ENCODE results near the gene CDC73.

- TF ChIP-seq, protein P1, sequence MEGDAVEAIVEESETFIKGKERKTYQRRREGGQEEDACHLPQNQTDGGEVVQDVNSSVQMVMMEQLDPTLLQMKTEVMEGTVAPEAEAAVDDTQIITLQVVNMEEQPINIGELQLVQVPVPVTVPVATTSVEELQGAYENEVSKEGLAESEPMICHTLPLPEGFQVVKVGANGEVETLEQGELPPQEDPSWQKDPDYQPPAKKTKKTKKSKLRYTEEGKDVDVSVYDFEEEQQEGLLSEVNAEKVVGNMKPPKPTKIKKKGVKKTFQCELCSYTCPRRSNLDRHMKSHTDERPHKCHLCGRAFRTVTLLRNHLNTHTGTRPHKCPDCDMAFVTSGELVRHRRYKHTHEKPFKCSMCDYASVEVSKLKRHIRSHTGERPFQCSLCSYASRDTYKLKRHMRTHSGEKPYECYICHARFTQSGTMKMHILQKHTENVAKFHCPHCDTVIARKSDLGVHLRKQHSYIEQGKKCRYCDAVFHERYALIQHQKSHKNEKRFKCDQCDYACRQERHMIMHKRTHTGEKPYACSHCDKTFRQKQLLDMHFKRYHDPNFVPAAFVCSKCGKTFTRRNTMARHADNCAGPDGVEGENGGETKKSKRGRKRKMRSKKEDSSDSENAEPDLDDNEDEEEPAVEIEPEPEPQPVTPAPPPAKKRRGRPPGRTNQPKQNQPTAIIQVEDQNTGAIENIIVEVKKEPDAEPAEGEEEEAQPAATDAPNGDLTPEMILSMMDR (conservative IDR thresholded peaks at IDR 0.05; ENCODE audit: low read length) = no peak
- TF ChIP-seq EZH2phosphoT487 (IDR thresholded peaks at IDR 0.05; ENCODE audit: borderline replicate concordance, low read depth, low read length) = no peak
These were observed 1.1 kb upstream of the CDC73 start for GRCh38 chr1:193120604-193121166.
